HepG2 (cell line): ENCODE measurements around the gene CHST6. TPM values are rescaled to one million over a fixed set of nuclear protein-coding genes. Genes with fewer than 3 reads are reported as not detected.

Experiments used
- ADNP ChIP-seq: sonication (generic); formaldehyde crosslinking; IDR thresholded peaks from 2 replicates; pipeline ENCODE4 v1.4.0; 2020; ENCODE audit warnings: missing genetic modification reagents
- CREM ChIP-seq, 2 experiments: sonication (generic) in 1 of 2; formaldehyde crosslinking in 1 of 2; IDR thresholded peaks; 2 replicates each; pipeline versions ENCODE4 v1.4.0 to v1.6.1; 2016 to 2020; ENCODE audit warnings: antibody characterized with exemption in 1 of 2, mild to moderate bottlenecking in 1 of 2, missing genetic modification reagents in 1 of 2
- FOXP1 ChIP-seq, 2 experiments: fragments of 450-650 bp in 1 of 2; IDR thresholded peaks; 2 replicates each; pipeline ENCODE4 v1.6.1; 2017 to 2018; ENCODE audit warnings: antibody characterized with exemption in 1 of 2
- HNRNPUL1 ChIP-seq: fragments of 200-400 bp; formaldehyde crosslinking; IDR thresholded peaks from 2 replicates; pipeline ENCODE4 v1.6.1; 2017; ENCODE audit warnings: low read depth, mild to moderate bottlenecking, low read length, moderate library complexity
- HOXA3 ChIP-seq: sonication (generic); formaldehyde crosslinking; IDR thresholded peaks from 2 replicates; pipeline ENCODE4 v1.5.0; 2020; ENCODE audit warnings: missing genetic modification reagents
- KLF12 ChIP-seq: sonication (generic); formaldehyde crosslinking; IDR thresholded peaks from 2 replicates; pipeline ENCODE4 v1.4.0; 2020; ENCODE audit warnings: missing genetic modification reagents, borderline replicate concordance
- SP140L ChIP-seq: sonication (generic); formaldehyde crosslinking; IDR thresholded peaks from 2 replicates; pipeline ENCODE4 v1.4.0; 2020; ENCODE audit warnings: missing genetic modification reagents, borderline replicate concordance
- TEAD3 ChIP-seq: optimal IDR thresholded peaks from 2 replicates; pipeline ENCODE3; 2016; ENCODE audit warnings: borderline replicate concordance
- ZNF501 ChIP-seq: sonication (generic); formaldehyde crosslinking; IDR thresholded peaks from 2 replicates; pipeline ENCODE4 v1.5.1; 2020; ENCODE audit warnings: mild to moderate bottlenecking, moderate library complexity, missing genetic modification reagents
- ZNF678 ChIP-seq: sonication (generic); formaldehyde crosslinking; IDR thresholded peaks from 2 replicates; pipeline ENCODE4 v1.4.0; 2020; ENCODE audit warnings: mild to moderate bottlenecking, missing genetic modification reagents
- ZXDC ChIP-seq: sonication (generic); formaldehyde crosslinking; IDR thresholded peaks from 2 replicates; pipeline ENCODE4 v1.5.0; 2020; ENCODE audit warnings: mild to moderate bottlenecking, missing genetic modification reagents
- polyA plus RNA-seq, 8 experiments: library from polyadenylated mRNA; depleted of rRNA in 3 of 8; stranded (reverse) in 7 of 8; unstranded in 1 of 8; fragments of >200 nt; fragmentation: Illumina TruSeq in 4 of 8; extraction: Trizol in 4 of 8; gene quantifications; 2 replicates each; pipeline versions ENCODE4 v1.2.1 to v1.2.3, GENCODE V29; 2011 to 2016; ENCODE audit warnings: low read depth in 4 of 8, missing spikeins in 1 of 8, mixed read lengths in 1 of 8; ENCODE audit not compliant: insufficient read depth in 1 of 8
- total RNA-seq, 5 experiments: library from RNA; depleted of rRNA; stranded (reverse); fragments of >200 nt; fragmentation: Illumina TruSeq; extraction: Trizol; gene quantifications; 2 replicates each; pipeline ENCODE4 v1.2.3, GENCODE V29; 2016; ENCODE audit warnings: low read depth in 1 of 5

Gene CHST6
- total and polyA plus RNA-seq, 2 of the 13 experiments (the other 11 are each of a cell fraction or from before 2014, with no cell fraction given) = 0.18 to 0.91 TPM

GRCh38 chr16:75432828-75433731, 62.2 kb downstream of the CHST6 start, which contains the start of gene CFDP1 (continued):
- TF ChIP-seq ZXDC (CRISPR knock-in tag) (0 out of 2 replicates have a peak, but pooled peaks have one; percentile 22), TEAD3 (CRISPR knock-in tag) (peak; percentile 62), SP140L (0 out of 2 replicates have a peak, but pooled peaks have one; percentile 86), ZNF501 (peak; percentile 96), ADNP (CRISPR knock-in tag) (no peak), FOXP1 (IDR thresholded peaks at IDR 0.05) (no peak), FOXP1 (CRISPR knock-in tag; IDR thresholded peaks at IDR 0.05) (no peak), HNRNPUL1 (no peak), ZNF678 (CRISPR knock-in tag) (peak; percentile 96), CREM (IDR thresholded peaks at IDR 0.05) (peak; percentile 95), CREM (CRISPR knock-in tag; IDR thresholded peaks at IDR 0.05) (0 out of 2 replicates have a peak, but pooled peaks have one; percentile 9), HOXA3 (CRISPR knock-in tag) (peak; percentile 84), KLF12 (CRISPR knock-in tag) (no peak; the same call in none of the 2 replicates)
